HUES64 (cell line): ENCODE measurements around the gene C5orf22.
A peak's percentile ranks its signal among the peaks of the same experiment; 100 is the strongest.
"Not testable (repeated sequence)": the region's sequence is repeated elsewhere in the genome, so short reads cannot be mapped to it uniquely, and the experiment has no call there.

ENCODE experiments used
- H3K27ac ChIP-seq: 2 replicates; pipeline ENCODE4 v1.7.0; 2013; ENCODE audit warnings: low read depth, low read length, inconsistent platforms
- H3K27me3 ChIP-seq: 2 replicates; pipeline ENCODE4 v1.6.1; 2013; ENCODE audit warnings: mild to moderate bottlenecking, low read length; ENCODE audit not compliant: insufficient read depth
- H3K36me3 ChIP-seq: 2 replicates; pipeline ENCODE4 v1.6.1; 2013; ENCODE audit warnings: mild to moderate bottlenecking, low read length; ENCODE audit not compliant: insufficient read depth
- H3K4me1 ChIP-seq: 2 replicates; pipeline ENCODE4 v1.6.1; 2013; ENCODE audit warnings: mild to moderate bottlenecking, low read length, moderate library complexity; ENCODE audit not compliant: insufficient read depth
- H3K4me3 ChIP-seq: 2 replicates; pipeline ENCODE4 v1.5.1; 2013; ENCODE audit warnings: mild to moderate bottlenecking, low read length, moderate library complexity
- H3K9ac ChIP-seq: 2 replicates; pipeline ENCODE4 v1.6.1; 2013; ENCODE audit warnings: mild to moderate bottlenecking, low read depth, low read length
- H3K9me3 ChIP-seq: 2 replicates; pipeline ENCODE4 v1.6.1; 2013; ENCODE audit warnings: low read depth, low read length; ENCODE audit not compliant: insufficient read depth
- WGBS: fragments of 150-250, 120-280 bp; methylation state at CpG from one replicate; pipeline ENCODE4 v1.1.7; 2013; ENCODE audit warnings: missing lambda C conversion rate; 5-methylcytosine and 5-hydroxymethylcytosine counted together

Gene C5orf22

GRCh38 chr5:31511305-31511704 is 20.8 kb upstream of the C5orf22 start:
- Histone ChIP-seq H3K4me1 (no peaks in the 10 kb centered on the region), H3K9ac (no peak overlapping the region), H3K27me3 (no peaks in the 10 kb centered on the region), H3K4me3 (no peak overlapping the region), H3K27ac (no peak overlapping the region), H3K9me3 (no peaks in the 10 kb centered on the region), H3K36me3 (peaks cover 94% of the 10 kb centered on the region)
- 97% methylated on average over 4 of the region's 4 CpGs for WGBS

GRCh38 chr5:31516802-31517201 is 15.3 kb upstream of the C5orf22 start:
- H3K36me3 ChIP-seq = peaks cover 92% of the 10 kb centered on the region
- H3K9ac ChIP-seq = no peak overlapping the region
- WGBS = 95% methylated on average over 1 of the region's 1 CpG
- no peak overlapping the region for H3K27ac ChIP-seq
- H3K4me1 ChIP-seq = no peaks in the 10 kb centered on the region
- H3K9me3 ChIP-seq = no peaks in the 10 kb centered on the region
- H3K27me3 ChIP-seq = no peaks in the 10 kb centered on the region
- H3K4me3 ChIP-seq = no peak overlapping the region

- no peak overlapping the region for H3K27ac ChIP-seq
- H3K4me1 ChIP-seq = no peaks in the 10 kb centered on the region
- 96% methylated on average over 4 of the region's 4 CpGs for WGBS
- H3K36me3 ChIP-seq = peaks cover 91% of the 10 kb centered on the region
- no peaks in the 10 kb centered on the region for H3K9me3 ChIP-seq
- no peak overlapping the region for H3K4me3 ChIP-seq
- no peaks in the 10 kb centered on the region for H3K27me3 ChIP-seq
- no peak overlapping the region for H3K9ac ChIP-seq
Measured at GRCh38 chr5:31523041-31523440, 9.1 kb upstream of the C5orf22 start.

GRCh38 chr5:31530541-31531265 is 1.4 kb upstream of the C5orf22 start:
- H3K9me3 ChIP-seq = no peaks in the 10 kb centered on the region
- H3K4me3 ChIP-seq = peak overlapping the region; percentile 92
- 84% methylated on average over 8 of the region's 9 CpGs for WGBS
- H3K27ac ChIP-seq = no peak overlapping the region
- H3K9ac ChIP-seq = peak overlapping the region; percentile 80
- 0 out of 2 replicates have a peak, but pooled peaks cover 4% of the 10 kb centered on the region for H3K4me1 ChIP-seq
- H3K36me3 ChIP-seq = peaks cover 60% of the 10 kb centered on the region
- H3K27me3 ChIP-seq = no peaks in the 10 kb centered on the region

- WGBS = under 1% methylated on average over 12 of the region's 13 CpGs
- peak overlapping the region; percentile 33; the same call in 1 of the 2 replicates for H3K27ac ChIP-seq
- no peaks in the 10 kb centered on the region for H3K9me3 ChIP-seq
- peaks cover 59% of the 10 kb centered on the region for H3K36me3 ChIP-seq
- 0 out of 2 replicates have a peak, but pooled peaks cover 4% of the 10 kb centered on the region for H3K4me1 ChIP-seq
- H3K27me3 ChIP-seq = no peaks in the 10 kb centered on the region
- H3K9ac ChIP-seq = peak overlapping the region; percentile 80
- peak overlapping the region; percentile 92 for H3K4me3 ChIP-seq
Measured at GRCh38 chr5:31531543-31531887, 586 bp upstream of the C5orf22 start.

- Histone ChIP-seq H3K27ac (no peak overlapping the region), H3K4me3 (no peak overlapping the region), H3K36me3 (peaks cover 61% of the 10 kb centered on the region), H3K4me1 (0 out of 2 replicates have a peak, but pooled peaks cover 4% of the 10 kb centered on the region), H3K9ac (no peak overlapping the region), H3K9me3 (no peaks in the 10 kb centered on the region), H3K27me3 (no peaks in the 10 kb centered on the region)
- 94% methylated on average over 1 of the region's 1 CpG for WGBS
Measured at GRCh38 chr5:31534527-31535046, 2.5 kb downstream of the C5orf22 start.

- Histone ChIP-seq H3K9ac (no peak overlapping the region), H3K9me3 (no peaks in the 10 kb centered on the region), H3K27me3 (no peaks in the 10 kb centered on the region), H3K36me3 (peaks cover 79% of the 10 kb centered on the region), H3K27ac (no peak overlapping the region), H3K4me3 (no peak overlapping the region), H3K4me1 (0 out of 2 replicates have a peak, but pooled peaks cover 4% of the 10 kb centered on the region)
- WGBS = 93% methylated on average over 1 of the region's 3 CpGs
Measured at GRCh38 chr5:31536873-31537272, 4.8 kb downstream of the C5orf22 start.

GRCh38 chr5:31537349-31537748 is 5.2 kb downstream of the C5orf22 start:
- Histone ChIP-seq H3K4me3 (no peak overlapping the region), H3K9me3 (no peaks in the 10 kb centered on the region), H3K27me3 (no peaks in the 10 kb centered on the region), H3K36me3 (peaks cover 83% of the 10 kb centered on the region), H3K4me1 (0 out of 2 replicates have a peak, but pooled peaks cover 4% of the 10 kb centered on the region), H3K9ac (no peak overlapping the region), H3K27ac (no peak overlapping the region)

- Histone ChIP-seq H3K36me3 (peaks cover 88% of the 10 kb centered on the region), H3K4me1 (0 out of 2 replicates have a peak, but pooled peaks cover 4% of the 10 kb centered on the region), H3K9me3 (no peaks in the 10 kb centered on the region), H3K27ac (no peak overlapping the region), H3K4me3 (no peak overlapping the region), H3K27me3 (no peaks in the 10 kb centered on the region), H3K9ac (no peak overlapping the region)
- 94% methylated on average over 4 of the region's 4 CpGs for WGBS
Measured at GRCh38 chr5:31537851-31538250, 5.8 kb downstream of the C5orf22 start.

- H3K9me3 ChIP-seq, H3K4me1 ChIP-seq, H3K9ac ChIP-seq, H3K27ac ChIP-seq, H3K4me3 ChIP-seq, H3K27me3 ChIP-seq: not testable (repeated sequence)
- 98% methylated on average over 2 of the region's 2 CpGs for WGBS
- peaks cover 90% of the 10 kb centered on the region for H3K36me3 ChIP-seq
Measured at GRCh38 chr5:31549114-31549513, 17.0 kb downstream of the C5orf22 start.

- Histone ChIP-seq H3K36me3 (peaks cover 86% of the 10 kb centered on the region), H3K27ac (no peak overlapping the region)
Measured at GRCh38 chr5:31551878-31552277, 19.8 kb downstream of the C5orf22 start.

More at GRCh38 chr5:31551878-31552277, 19.8 kb downstream of the C5orf22 start:
- Histone ChIP-seq H3K4me3 (no peak overlapping the region), H3K27me3 (no peaks in the 10 kb centered on the region), H3K9ac (no peak overlapping the region), H3K4me1 (no peaks in the 10 kb centered on the region), H3K9me3 (no peaks in the 10 kb centered on the region)
- 96% methylated on average over 2 of the region's 3 CpGs for WGBS
